Activated CD8-positive, alpha-beta memory T cell treated with anti-CD3 and anti-CD28 coated beads, Interleukin-2, amount 50 U/mL, for 1 hour (primary cell): Measurements from ENCODE around the gene MAGEB4.
"Not testable (repeated sequence)": the region's sequence is repeated elsewhere in the genome, so short reads cannot be mapped to it uniquely, and the experiment has no call there.

Experiments
- DNase-seq: peaks from one replicate; pipeline ENCODE4 v3.0.0-alpha.2; 2020; ENCODE audit errors: extremely low read depth

The MAGEB4 gene

GRCh38 chrX:30241724-30242415 is at the start of gene MAGEB4:
TSS of gene MAGEB4 (plus strand) at chrX:30242000. CDS start at chrX:30242136, 136 bp downstream.
- no peak for DNase-seq

GRCh38 chrX:30193910-30194309 is 47.9 kb upstream of the MAGEB4 start:
- not testable (repeated sequence) for DNase-seq

GRCh38 chrX:30196322-30196721 is 45.5 kb upstream of the MAGEB4 start:
- no peak for DNase-seq

- no peak for DNase-seq
These were observed 29.6 kb upstream of the MAGEB4 start for GRCh38 chrX:30212172-30212571.

GRCh38 chrX:30215357-30215843 is 26.4 kb upstream of the MAGEB4 start, which contains the start of gene MAGEB2:
TSS of gene MAGEB2 (plus strand) at chrX:30215563. CDS start at chrX:30218581, 3,018 bp downstream.
- no peak for DNase-seq

GRCh38 chrX:30217465-30217864 is 24.3 kb upstream of the MAGEB4 start:
- DNase-seq: no peak

- no peak for DNase-seq
These were observed 22.4 kb upstream of the MAGEB4 start for GRCh38 chrX:30219372-30219771.

GRCh38 chrX:30220661-30221060 is 21.1 kb upstream of the MAGEB4 start:
- no peak for DNase-seq

- no peak for DNase-seq
These were observed 17.3 kb upstream of the MAGEB4 start for GRCh38 chrX:30224536-30224935.

- DNase-seq: no peak
These were observed 13.3 kb upstream of the MAGEB4 start for GRCh38 chrX:30228526-30228925.

- DNase-seq: no peak
These were observed 11.4 kb upstream of the MAGEB4 start, which contains the start of gene MAGEB3 for GRCh38 chrX:30230395-30230794. TSS of gene MAGEB3 (plus strand) at chrX:30230657. CDS start at chrX:30235925, 5,268 bp downstream.

- no peak for DNase-seq
These were observed 5.1 kb downstream of the MAGEB4 start, which contains the start of gene MAGEB1 for GRCh38 chrX:30246769-30247489. TSS of gene MAGEB1 (plus strand) at chrX:30247146. CDS start at chrX:30250494, 3,348 bp downstream.

GRCh38 chrX:30248854-30249253 is 7.1 kb downstream of the MAGEB4 start:
- no peak for DNase-seq

GRCh38 chrX:30253257-30253656 is 11.5 kb downstream of the MAGEB4 start:
- DNase-seq: no peak

- no peak for DNase-seq
These were observed 18.1 kb downstream of the MAGEB4 start for GRCh38 chrX:30259927-30260326.

- DNase-seq: no peak
These were observed 19.2 kb downstream of the MAGEB4 start for GRCh38 chrX:30261012-30261411.

- DNase-seq: no peak
These were observed 21.0 kb downstream of the MAGEB4 start for GRCh38 chrX:30262763-30263162.

- DNase-seq: no peak
These were observed 28.8 kb downstream of the MAGEB4 start for GRCh38 chrX:30270639-30271038.

GRCh38 chrX:30275498-30275897 is 33.7 kb downstream of the MAGEB4 start:
- DNase-seq: no peak

- DNase-seq: no peak
These were observed 36.6 kb downstream of the MAGEB4 start for GRCh38 chrX:30278365-30278764.

- DNase-seq: no peak
These were observed 38.6 kb downstream of the MAGEB4 start for GRCh38 chrX:30280428-30280827.

- DNase-seq: no peak
These were observed 40.7 kb downstream of the MAGEB4 start for GRCh38 chrX:30282527-30282926.
